SK-N-SH (cell line): ENCODE measurements around the gene GSTA1.

Experiments
- CTCF ChIP-seq: fragments of 200-600 bp; sonication (generic); IDR thresholded peaks from 2 replicates; pipeline ENCODE4 v1.6.1; 2017; ENCODE audit warnings: antibody characterized with exemption, mild to moderate bottlenecking, moderate library complexity
- SIN3A ChIP-seq: IDR thresholded peaks from 2 replicates; pipeline ENCODE4 v1.6.1; 2012; ENCODE audit warnings: low read depth, mild to moderate bottlenecking, low read length, moderate library complexity, borderline replicate concordance
- USF2 ChIP-seq: fragments of 150-350 bp; IDR thresholded peaks from 2 replicates; pipeline ENCODE4 v1.6.1; 2017; ENCODE audit warnings: antibody characterized with exemption, low read length, low read depth, borderline replicate concordance

DNA sequence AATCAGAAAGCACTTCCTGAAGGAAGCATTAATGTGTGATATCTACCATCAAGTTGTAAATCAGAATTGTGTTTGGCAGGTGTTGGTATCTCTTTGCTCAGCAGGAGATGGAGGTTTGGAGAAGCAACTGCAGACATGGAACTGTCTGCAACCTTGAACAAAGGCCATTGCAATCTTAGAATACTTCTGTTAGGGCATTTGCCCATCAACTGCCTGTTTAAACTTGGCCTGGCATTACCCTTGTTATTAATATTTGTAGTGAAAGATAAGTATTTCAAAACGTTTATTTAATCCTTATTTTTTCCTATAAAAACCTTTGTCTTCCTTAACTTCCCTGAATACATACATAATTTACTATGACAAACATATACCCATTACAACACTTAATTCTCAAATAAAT is 22.9 kb upstream of the GSTA1 start:
- TF ChIP-seq CTCF = no peak
- no peak for TF ChIP-seq USF2
- no peak for TF ChIP-seq SIN3A
